ENCODE measurements around the gene CXCR5.

The CXCR5 gene

DNA sequence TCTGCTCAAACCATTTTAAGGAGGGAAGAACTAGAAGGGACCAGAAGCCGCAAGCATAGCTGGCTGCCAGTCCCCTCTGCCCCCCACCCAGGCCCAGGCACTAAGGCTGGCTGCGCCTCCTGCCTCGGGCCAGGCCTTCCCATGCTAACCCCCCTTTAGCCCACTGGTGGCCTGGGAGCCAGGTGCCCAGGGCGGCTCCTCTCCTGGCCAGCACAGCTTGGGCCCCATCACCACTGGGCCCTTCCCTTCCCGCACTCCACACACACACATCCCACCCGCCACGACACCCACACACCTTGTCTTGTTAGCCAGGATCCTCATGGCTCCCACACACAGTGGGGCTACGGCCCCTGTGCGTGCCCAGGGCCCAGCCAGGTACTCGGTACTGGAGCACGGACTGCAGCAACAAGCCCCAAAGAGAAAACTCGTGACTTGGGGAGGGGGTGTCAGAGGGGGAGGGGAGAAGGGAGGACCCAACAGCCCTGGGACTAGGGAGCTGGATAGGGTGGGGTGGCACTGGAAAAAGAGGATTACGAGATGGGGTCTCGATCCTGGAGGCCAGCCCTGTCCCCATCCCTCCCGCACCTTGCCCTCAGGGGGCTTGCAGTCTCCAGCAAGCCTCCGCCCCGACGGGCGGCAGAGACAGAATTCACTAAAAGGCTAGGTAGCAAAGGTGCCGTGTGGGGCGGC is 26.1 kb downstream of the CXCR5 start:
- H3K36me3 ChIP-seq (ENCODE audit: control insufficient read depth, insufficient read depth, low read length, severe bottlenecking), result peaks cover 30% of the 10 kb centered on the region
- H3K4me3 ChIP-seq (ENCODE audit: low read length), result peak overlapping the region; percentile 80
- no peaks in the 10 kb centered on the region for H3K27me3 ChIP-seq (replicated peaks; ENCODE audit: control insufficient read depth, insufficient read depth, low read length)
- H3K4me1 ChIP-seq (ENCODE audit: control insufficient read depth, insufficient read depth, low read length), result peaks cover 68% of the 10 kb centered on the region
- no peaks in the 10 kb centered on the region for H3K9me3 ChIP-seq (ENCODE audit: control insufficient read depth, low read length)
- H3K9ac ChIP-seq (ENCODE audit: low read length), result peak overlapping the region; percentile 97
- DNase-seq (ENCODE audit: low read depth), result no peak

DNA sequence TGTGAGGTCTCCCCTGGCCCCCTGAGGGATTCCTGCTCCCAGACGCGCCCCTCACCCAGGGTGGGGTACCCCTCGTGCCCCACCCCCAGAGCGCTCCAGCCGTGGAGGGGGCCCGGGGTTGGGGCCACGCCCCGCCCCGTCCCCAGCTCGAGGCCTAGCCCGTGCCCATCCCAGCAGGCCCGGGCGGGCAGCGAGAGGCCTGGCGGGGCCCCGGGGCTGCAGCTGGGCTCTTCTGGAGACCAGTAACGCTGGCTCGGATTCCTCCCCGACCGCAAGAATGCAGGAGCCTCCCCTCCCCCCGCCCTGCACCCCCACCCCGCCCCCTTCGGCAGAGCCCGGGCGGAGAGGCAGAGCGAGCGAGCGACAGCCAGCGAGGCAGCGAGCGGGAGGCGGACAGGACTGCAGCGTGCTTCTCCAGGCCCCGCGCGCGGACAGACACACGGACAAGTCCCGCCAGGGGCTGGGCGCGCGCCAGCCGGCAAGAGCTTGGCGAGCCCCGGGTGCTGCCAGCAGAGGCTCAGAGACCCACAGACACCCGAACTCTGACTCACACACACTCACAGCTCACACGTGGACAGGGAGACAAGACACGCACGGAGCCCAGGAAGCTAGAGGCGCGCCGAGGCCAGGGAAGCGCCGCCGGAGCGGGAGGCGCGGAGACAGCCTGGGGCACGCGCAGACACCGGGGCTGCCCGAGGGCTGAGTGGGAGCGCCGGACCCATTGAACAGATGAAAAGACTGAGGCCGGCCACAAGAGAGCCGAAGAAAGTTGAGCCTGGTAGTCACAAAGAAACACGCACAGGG is 26.8 kb downstream of the CXCR5 start:
- H3K27me3 ChIP-seq (replicated peaks; ENCODE audit: control insufficient read depth, insufficient read depth, low read length), result no peaks in the 10 kb centered on the region
- H3K4me1 ChIP-seq (ENCODE audit: control insufficient read depth, insufficient read depth, low read length), result peaks cover 74% of the 10 kb centered on the region
- no peaks in the 10 kb centered on the region for H3K9me3 ChIP-seq (ENCODE audit: control insufficient read depth, low read length)
- H3K4me3 ChIP-seq (ENCODE audit: low read length), result peak overlapping the region; percentile 80
- peak; percentile 93 for DNase-seq (ENCODE audit: low read depth)
- peak overlapping the region; percentile 97 for H3K9ac ChIP-seq (ENCODE audit: low read length)
- H3K36me3 ChIP-seq (ENCODE audit: control insufficient read depth, insufficient read depth, low read length, severe bottlenecking), result peaks cover 27% of the 10 kb centered on the region

DNA sequence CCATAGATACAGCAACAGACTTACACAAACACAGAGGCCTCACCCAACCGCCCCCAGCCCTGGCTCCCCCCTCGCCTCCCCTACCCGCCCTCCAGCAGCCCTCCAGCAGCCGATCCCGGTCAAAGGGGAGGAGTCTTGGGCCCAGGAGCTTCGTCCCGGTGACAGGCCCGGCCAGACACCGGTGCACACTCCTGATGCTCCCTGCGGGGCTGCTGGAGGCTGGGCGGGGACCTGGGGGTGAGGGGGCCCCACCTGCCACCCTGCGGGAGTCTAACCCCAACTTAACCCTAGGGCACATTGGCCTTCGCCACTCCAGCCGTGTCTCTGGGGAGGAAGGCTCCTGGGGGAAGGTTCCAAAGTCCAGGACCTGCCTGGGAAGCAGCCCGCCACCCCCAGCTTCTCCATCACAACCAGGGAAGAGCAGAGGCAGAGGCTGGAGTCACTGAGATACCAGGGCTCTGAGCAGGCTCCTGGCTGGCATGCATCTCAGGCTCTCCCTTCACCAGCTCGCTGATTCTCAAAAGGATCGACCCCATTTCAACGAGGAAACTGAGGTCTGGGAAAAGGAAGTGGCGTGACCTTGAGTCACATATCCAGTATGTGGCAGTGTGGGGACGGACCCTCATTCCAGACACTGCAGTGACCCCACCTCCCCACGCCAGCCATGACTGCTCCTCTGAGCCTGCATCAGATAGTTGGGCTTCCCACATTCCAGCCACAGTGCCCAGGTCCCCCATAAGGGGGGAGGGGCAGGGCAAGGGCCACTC is 27.6 kb downstream of the CXCR5 start:
- DNase-seq (ENCODE audit: low read depth), result peak; percentile 61
- Histone ChIP-seq H3K9me3 (ENCODE audit: control insufficient read depth, low read length) (no peaks in the 10 kb centered on the region), H3K36me3 (ENCODE audit: control insufficient read depth, insufficient read depth, low read length, severe bottlenecking) (peaks cover 20% of the 10 kb centered on the region), H3K27me3 (replicated peaks; ENCODE audit: control insufficient read depth, insufficient read depth, low read length) (no peaks in the 10 kb centered on the region), H3K4me3 (ENCODE audit: low read length) (peak overlapping the region; percentile 70), H3K9ac (ENCODE audit: low read length) (peak overlapping the region; percentile 90), H3K4me1 (ENCODE audit: control insufficient read depth, insufficient read depth, low read length) (peaks cover 82% of the 10 kb centered on the region)

DNA sequence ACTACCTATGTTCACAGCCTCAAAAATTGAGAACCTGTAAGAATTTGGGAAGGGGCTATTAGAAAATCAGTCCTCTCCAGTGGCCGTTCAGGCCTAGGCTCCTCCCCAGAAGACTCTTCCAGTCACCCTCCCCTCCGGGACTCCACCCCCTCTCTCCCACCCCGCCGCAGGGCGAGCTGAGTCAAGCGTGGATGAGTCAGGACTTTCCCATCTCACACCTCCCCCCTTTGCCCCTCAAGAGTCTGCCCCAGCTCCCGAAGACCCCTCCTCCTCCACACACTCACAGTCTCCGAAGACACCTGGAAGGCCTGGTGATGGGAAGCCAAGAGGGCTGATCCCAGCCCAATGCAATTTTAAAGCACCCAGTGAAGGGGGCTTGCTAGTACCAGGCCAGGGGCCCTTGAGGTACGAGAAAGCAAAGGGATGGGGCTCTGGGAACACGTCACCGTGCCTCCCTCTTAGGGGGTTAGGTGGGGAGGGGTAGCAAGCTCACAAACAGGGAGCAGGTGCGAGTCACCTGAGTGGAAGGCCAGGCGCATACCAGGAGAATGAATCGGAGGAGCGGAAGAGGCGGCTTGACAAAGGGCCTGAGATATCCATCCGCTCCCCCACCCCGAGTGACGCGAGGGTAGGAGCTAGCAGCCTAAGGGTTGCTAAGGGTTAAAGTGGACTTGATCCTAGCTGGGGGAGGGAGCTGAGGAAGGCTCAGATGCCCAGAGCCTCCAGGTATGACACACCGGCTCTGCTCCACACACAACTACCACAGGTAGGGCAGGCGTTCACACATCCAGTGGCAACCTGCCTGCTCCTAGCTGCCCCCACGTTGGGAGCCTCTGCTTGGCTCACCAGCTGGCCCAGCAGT is 28.4 kb downstream of the CXCR5 start:
- Histone ChIP-seq H3K4me3 (ENCODE audit: low read length) (peak overlapping the region; percentile 70), H3K36me3 (ENCODE audit: control insufficient read depth, insufficient read depth, low read length, severe bottlenecking) (peaks cover 12% of the 10 kb centered on the region)

DNA sequence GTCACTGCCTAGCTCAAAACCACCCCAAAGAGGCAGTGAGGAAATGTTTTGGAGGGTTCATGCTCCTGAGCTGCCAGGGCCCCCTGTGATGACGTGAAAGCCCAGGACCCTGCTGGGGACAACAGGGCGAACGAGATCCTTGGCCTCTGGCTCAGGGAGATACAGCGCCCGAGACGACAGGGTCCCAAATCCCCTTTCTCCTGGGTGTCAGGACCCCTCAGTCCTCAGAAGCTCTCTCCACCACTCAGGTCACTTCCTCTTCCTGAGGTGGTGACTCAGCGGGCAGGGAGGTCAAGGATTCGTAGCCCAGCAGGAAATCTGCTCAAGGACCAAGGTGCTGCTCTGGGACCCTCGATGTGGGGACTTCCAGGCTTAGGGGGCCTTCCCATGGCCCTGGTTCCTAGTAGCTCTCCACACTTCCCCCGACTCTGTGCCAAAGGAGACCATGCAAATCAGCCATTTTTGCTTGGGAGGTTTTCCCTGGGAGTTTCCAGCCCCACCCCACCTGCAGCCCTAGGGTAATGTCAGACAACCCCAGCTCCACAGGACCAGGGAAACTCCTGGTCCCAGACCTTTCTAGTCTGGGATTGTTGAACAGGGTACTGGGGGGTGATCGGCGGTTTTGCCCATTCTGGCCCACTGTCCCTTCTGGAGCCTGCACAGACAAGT is 29.2 kb downstream of the CXCR5 start:
- Histone ChIP-seq H3K36me3 (ENCODE audit: control insufficient read depth, insufficient read depth, low read length, severe bottlenecking) (peaks cover 4% of the 10 kb centered on the region), H3K9me3 (ENCODE audit: control insufficient read depth, low read length) (no peaks in the 10 kb centered on the region), H3K9ac (ENCODE audit: low read length) (peak overlapping the region; percentile 90), H3K27me3 (replicated peaks; ENCODE audit: control insufficient read depth, insufficient read depth, low read length) (no peaks in the 10 kb centered on the region), H3K4me1 (ENCODE audit: control insufficient read depth, insufficient read depth, low read length) (peaks cover 89% of the 10 kb centered on the region), H3K4me3 (ENCODE audit: low read length) (peak overlapping the region; percentile 35)
- DNase-seq (ENCODE audit: low read depth), result peak; percentile 24

More for the DNA sequence above, 28.4 kb downstream of the CXCR5 start:
- no peaks in the 10 kb centered on the region for H3K27me3 ChIP-seq (replicated peaks; ENCODE audit: control insufficient read depth, insufficient read depth, low read length)
- peak; percentile 96 for DNase-seq (ENCODE audit: low read depth)
- H3K4me1 ChIP-seq (ENCODE audit: control insufficient read depth, insufficient read depth, low read length), result peaks cover 89% of the 10 kb centered on the region
- no peaks in the 10 kb centered on the region for H3K9me3 ChIP-seq (ENCODE audit: control insufficient read depth, low read length)
- peak overlapping the region; percentile 90 for H3K9ac ChIP-seq (ENCODE audit: low read length)

DNA sequence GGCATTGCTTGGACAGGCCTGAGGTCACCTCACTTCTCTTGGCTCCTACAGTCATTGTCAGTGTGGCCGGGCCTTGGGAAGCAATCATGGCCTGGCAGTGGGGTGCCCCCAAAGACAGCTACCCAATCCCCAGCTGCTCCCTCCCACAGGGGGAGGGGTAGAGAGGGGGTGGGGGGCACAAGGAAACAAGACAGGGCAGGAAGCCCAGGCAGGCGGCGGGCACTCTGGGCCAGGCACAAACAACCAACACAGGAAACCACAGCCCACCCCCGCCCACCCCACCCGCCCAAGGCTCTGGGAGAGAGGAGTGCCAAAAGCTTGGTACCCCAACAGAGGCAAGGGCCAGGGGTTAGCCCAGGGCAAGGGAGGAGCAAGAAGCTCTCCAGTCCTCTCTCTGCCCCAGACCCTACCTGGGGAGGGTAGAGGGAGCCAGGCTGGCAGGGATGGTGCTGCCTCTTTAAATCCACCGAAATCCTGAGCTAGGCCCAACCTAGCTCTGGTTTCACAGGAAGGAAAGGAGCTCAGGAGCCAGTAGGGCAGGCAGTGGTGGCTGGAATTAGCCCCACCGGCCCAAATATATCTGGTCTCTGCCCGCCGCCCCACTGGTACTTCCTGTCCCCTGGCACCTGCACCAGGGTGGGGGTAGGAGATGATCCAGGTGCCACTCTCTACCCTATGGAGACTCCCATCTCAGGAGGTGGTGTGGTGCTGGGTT is 29.9 kb downstream of the CXCR5 start:
- Histone ChIP-seq H3K27me3 (replicated peaks; ENCODE audit: control insufficient read depth, insufficient read depth, low read length) (no peaks in the 10 kb centered on the region), H3K36me3 (ENCODE audit: control insufficient read depth, insufficient read depth, low read length, severe bottlenecking) (no peaks in the 10 kb centered on the region), H3K4me1 (ENCODE audit: control insufficient read depth, insufficient read depth, low read length) (peaks cover 90% of the 10 kb centered on the region), H3K4me3 (ENCODE audit: low read length) (no peak overlapping the region), H3K9ac (ENCODE audit: low read length) (peak overlapping the region; percentile 100), H3K9me3 (ENCODE audit: control insufficient read depth, low read length) (no peaks in the 10 kb centered on the region)
- DNase-seq (ENCODE audit: low read depth), result no peak

DNA sequence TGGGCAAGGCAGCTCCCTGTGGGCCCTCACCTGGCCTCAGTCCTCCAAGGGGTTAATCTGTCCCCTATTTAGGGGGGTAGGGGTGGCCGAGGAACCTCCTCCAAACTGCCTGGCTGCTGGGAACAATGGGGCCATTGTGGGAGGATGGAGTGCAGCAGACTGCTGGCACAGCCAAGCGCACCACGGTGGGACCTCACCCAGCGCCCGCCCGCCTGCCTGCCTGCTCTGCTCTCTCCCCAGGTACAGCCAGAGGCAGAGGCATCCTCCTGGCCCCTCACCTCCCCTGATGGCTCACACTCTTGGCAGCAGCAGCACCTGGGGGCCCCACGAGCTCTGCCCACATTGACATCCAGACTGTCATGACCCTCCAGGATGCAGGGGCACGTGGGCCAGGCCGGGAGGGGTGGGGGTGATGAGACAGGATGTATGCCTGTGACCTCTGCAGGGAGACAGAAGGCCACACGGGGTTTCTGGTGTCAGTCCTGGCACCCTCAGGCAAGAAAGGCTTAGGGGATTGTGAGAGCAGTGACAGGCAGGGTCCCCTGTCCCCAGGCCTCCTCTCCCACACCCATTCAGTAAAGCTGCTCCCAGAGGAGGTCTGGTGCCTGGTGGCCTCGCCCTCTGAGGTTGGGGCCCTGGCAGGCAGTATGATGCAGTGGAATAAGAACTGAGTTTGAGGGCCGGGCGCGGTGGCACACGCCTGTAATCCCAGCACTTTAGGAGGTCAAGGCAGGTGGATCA is 30.7 kb downstream of the CXCR5 start:
- DNase-seq (ENCODE audit: low read depth), result no peak

DNA sequence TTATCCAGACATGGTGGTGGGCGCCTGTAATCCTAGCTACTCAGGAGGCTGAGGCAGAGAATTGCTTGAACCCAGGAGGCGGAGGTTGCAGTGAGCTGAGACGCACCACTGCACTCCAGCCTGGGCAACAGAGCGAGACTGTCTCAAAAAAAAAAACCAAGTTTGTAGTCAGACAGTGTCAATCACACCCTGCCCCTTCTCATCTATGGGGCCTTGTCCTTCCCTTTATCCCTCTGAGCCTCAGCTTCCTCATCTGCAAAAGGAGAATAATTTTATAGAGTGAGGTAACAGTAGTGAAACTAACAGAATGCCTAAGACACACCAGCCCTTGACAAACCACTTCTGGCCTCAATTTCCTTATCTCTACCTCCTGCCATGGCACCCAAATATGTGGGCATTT is 31.3 kb downstream of the CXCR5 start:
- peak overlapping the region; percentile 100 for H3K9ac ChIP-seq (ENCODE audit: low read length)
- no peaks in the 10 kb centered on the region for H3K36me3 ChIP-seq (ENCODE audit: control insufficient read depth, insufficient read depth, low read length, severe bottlenecking)
- DNase-seq (ENCODE audit: low read depth), result peak; percentile 28
- H3K9me3 ChIP-seq (ENCODE audit: control insufficient read depth, low read length), result no peaks in the 10 kb centered on the region
- no peak overlapping the region for H3K4me3 ChIP-seq (ENCODE audit: low read length)
- no peaks in the 10 kb centered on the region for H3K27me3 ChIP-seq (replicated peaks; ENCODE audit: control insufficient read depth, insufficient read depth, low read length)
- peaks cover 89% of the 10 kb centered on the region for H3K4me1 ChIP-seq (ENCODE audit: control insufficient read depth, insufficient read depth, low read length)

More for the DNA sequence above, 30.7 kb downstream of the CXCR5 start:
- Histone ChIP-seq H3K4me3 (ENCODE audit: low read length) (no peak overlapping the region), H3K36me3 (ENCODE audit: control insufficient read depth, insufficient read depth, low read length, severe bottlenecking) (no peaks in the 10 kb centered on the region), H3K9ac (ENCODE audit: low read length) (peak overlapping the region; percentile 100), H3K4me1 (ENCODE audit: control insufficient read depth, insufficient read depth, low read length) (peaks cover 89% of the 10 kb centered on the region), H3K9me3 (ENCODE audit: control insufficient read depth, low read length) (no peaks in the 10 kb centered on the region), H3K27me3 (replicated peaks; ENCODE audit: control insufficient read depth, insufficient read depth, low read length) (no peaks in the 10 kb centered on the region)

DNA sequence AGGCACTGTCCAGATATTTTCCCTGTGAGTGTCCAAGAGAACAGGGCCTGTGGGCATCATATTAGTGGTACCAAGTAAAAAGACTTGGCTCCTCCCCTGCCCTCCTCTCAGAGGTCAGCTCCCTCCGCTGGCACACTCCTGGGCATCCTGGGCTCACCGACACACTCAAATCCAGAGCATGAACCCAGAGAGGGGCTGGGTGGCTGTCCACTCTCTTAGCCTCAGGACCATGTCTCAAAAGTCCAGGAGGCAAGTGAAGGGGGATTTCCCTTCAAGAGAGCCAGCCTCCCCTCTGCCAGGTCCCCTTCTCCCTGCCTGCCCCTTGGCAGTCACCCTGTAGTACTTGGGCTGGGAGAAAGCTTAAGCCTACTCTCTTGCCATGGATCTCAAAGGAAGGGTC is 31.7 kb downstream of the CXCR5 start:
- H3K9me3 ChIP-seq (ENCODE audit: control insufficient read depth, low read length), result no peaks in the 10 kb centered on the region
- H3K4me3 ChIP-seq (ENCODE audit: low read length), result no peak overlapping the region
- DNase-seq (ENCODE audit: low read depth), result no peak

More for the DNA sequence above, 31.7 kb downstream of the CXCR5 start:
- peak overlapping the region; percentile 100 for H3K9ac ChIP-seq (ENCODE audit: low read length)
- no peaks in the 10 kb centered on the region for H3K27me3 ChIP-seq (replicated peaks; ENCODE audit: control insufficient read depth, insufficient read depth, low read length)
- H3K4me1 ChIP-seq (ENCODE audit: control insufficient read depth, insufficient read depth, low read length), result peaks cover 89% of the 10 kb centered on the region
- no peaks in the 10 kb centered on the region for H3K36me3 ChIP-seq (ENCODE audit: control insufficient read depth, insufficient read depth, low read length, severe bottlenecking)
